ENCODE data around the gene ERLEC1. TPM values are rescaled to one million over a fixed set of nuclear protein-coding genes. Genes with fewer than 3 reads are reported as not detected.
"Not testable (repeated sequence)": the region's sequence is repeated elsewhere in the genome, so short reads cannot be mapped to it uniquely, and the experiment has no call there.

The ERLEC1 gene
- total RNA-seq, 1 donor from 2014 or later: 62.5 TPM

DNA sequence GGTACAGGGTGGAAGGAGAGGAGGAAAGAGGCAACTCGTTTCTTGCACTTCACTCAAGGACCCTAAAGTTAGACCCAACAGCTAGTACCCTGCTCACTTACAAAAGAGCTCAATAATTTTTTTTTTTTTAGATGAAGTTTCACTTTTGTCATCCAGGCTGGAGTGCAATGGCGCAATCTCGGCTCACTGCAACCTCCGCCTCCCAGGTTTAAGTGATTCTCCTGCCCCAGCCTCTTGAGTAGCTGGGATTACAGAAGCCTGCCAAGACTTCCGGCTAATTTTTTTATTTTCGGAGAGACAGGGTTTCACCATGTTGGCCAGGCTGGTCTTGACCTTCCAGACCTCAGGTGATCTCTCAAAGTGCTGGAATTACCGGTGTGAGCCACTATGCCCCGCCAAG is 4.2 kb upstream of the ERLEC1 start:
- no peak for DNase-seq

DNA sequence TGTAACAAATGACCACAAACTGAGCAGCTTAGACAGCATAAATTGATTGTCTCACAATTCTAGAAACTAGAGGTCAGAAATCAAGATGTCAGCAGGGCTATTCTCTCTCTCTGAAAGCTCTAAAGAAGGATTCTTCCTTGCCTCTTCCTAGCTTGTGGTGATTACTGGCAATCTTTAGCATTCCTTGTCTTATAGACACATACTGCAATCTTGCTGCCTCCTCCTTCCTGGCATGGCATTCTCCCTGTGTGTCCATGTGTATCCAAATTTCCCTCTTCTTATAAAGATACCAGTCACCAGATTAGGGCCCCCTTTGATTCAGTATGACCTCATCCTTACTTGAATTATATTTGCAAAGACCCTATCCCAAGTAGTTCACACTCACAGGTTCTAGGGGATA is 2.4 kb upstream of the ERLEC1 start:
- no peak for DNase-seq

DNA sequence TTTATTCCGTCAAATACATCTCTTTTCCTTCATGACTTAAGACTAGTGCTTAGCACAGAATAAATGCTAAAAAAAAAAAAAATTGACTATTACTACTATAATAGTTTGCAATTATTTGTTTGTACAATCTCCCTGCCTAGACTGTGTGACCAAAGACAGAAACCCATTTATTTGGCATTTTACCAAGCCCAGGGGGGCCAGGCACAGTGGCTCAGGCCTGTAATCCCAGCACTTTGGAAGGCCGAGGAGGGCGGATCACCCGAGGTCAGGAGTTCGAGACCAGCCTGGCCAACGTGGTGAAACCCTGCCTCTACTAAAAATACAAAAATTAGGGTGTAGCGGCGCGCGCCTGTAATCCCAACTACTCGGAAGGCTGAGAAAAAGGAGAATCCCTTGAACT is 1.5 kb upstream of the ERLEC1 start:
- no peak for DNase-seq

DNA sequence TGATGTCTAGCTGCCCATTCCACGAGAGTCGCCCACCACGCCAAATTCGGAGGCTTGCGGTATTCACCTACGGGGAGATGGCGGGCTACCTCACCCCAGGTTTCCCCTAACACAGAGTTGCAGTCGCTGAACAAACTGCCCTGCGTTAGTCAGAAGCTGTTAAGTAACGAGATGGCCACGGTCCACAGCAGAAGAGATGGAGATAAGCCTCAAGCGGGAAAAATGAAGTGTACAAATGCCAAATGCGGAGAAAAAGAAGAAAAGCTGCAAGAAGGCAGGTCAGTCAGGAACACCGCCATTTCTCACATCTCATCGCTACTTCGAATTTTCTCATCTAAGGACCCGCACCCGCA is 516 bp upstream of the ERLEC1 start:
- DNase-seq: no peak

DNA sequence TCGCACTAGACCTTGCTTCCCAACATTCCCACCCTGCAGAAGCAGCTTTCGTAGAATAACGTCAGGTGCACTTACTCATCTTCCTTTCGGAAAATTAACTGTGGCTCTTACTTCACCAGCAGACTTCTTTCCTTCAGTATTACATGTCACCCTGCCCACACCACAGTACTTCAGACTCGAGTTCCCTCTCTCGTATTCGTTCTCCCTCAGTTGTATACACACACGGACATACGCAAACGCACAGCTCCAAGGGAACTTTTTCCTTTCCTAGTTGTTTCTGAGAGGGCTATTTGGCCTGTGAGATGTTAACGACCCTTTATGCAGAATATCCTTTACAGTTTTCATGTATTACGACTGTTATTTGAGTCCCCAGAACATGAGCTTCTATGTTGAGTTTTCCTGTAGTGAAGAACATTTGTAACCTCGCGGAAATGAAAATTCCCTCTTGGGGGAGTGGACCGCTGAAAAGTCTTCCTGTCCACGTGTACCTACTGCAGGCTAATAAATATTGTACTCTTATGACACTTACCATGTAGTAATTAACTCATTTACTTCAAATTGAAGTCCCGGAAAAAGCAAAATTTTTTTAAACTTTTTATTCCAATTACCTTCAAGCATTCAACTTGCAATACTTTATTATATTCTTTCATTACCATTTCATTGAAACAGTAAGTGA is 908 bp downstream of the ERLEC1 start:
- no peak for DNase-seq

DNA sequence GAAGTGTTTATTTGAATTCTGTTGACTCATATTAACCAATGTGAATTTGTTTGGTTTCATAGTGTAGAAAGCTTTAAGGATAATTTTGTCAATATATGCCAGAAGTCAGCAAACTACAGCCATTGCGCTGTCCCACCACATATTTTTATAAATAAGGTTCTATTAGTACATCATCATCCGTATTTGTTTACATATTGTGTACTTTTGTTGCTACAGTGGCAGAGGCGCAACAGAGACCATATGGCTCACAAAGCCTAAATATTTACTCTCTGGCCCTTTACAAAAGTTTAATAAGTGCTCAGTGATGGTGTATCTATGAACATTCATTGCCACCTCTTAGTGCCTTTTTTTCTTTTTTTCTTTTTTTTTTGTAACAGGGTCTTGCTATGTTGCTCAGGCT is 6.4 kb downstream of the ERLEC1 start:
- DNase-seq: no peak

- DNase-seq: no peak
These were observed 7.0 kb downstream of the ERLEC1 start for GRCh38 chr2:53793821-53794220.

DNA sequence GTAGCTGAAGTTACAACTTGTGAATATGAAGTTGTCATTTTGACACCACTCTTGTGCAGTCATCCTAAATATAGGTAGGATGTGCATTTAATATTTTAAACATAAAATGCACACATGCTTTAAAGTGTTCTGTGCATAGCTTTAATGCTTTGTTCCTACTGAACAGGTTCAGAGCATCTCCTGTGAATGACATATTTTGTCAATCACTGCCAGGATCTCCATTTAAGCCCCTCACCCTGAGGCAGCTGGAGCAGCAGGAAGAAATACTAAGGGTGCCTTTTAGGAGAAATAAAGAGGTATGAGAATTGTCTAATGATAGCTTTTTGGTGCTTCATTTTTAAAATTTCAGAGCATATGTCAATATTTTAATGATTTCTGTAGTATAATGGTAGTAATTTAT is 14.7 kb downstream of the ERLEC1 start:
- no peak for DNase-seq

- no peak for DNase-seq
These were observed 15.8 kb downstream of the ERLEC1 start for GRCh38 chr2:53802617-53803151.

GRCh38 chr2:53811601-53812000 is 24.8 kb downstream of the ERLEC1 start:
- DNase-seq: no peak

GRCh38 chr2:53813151-53813550 is 26.3 kb downstream of the ERLEC1 start:
- DNase-seq: no peak

DNA sequence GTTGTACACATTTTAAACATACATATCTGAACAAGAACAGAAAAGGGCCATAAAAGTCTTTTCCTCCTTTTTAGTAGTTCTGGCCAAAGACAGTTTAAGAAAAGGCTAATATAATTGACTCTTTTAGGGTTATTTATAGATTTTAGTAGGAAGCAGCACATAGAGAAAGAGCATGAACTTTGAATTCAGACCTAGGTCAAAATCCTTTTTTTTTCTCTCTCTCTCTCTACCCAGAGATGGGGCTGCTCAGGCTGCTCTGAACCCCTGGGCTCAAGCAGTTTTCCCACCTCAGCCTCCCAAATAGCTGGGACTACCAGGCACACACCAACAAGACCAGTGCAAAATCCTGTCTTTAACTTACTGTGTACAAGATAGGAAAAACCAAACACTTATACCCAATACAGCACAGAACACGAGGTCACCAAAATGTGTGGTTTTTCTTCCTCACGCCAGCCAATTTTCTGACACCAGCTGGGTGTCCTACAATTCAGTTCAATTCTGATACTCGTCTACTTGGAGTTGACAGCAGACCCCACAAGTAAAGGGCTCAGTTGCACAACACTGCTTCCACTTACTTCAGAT is 32.1 kb downstream of the ERLEC1 start:
- DNase-seq: no peak

- no peak for DNase-seq
These were observed 32.8 kb downstream of the ERLEC1 start for GRCh38 chr2:53819634-53820033.

DNA sequence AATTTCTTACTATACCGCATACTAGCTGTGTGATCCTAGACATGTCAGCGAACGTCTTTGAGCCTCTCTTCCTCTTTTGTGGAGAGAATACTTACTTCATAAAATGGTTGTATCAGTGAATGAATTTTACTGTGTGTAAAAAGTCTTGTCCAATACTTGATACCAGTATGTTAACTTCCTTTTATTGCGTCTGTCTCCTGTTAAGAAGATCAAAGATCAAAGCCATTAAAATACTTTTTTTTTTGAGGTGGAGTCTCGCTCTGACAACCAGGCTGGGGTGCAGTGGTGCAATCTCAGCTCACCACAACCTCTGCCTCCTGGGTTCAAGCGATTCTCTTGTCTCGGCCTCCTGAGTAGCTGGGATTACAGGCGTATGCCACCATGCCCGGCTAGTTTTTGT is 33.2 kb downstream of the ERLEC1 start:
- DNase-seq: no peak

- no peak for DNase-seq
These were observed 33.9 kb downstream of the ERLEC1 start for GRCh38 chr2:53820711-53821110.

- no peak for DNase-seq
These were observed 35.0 kb downstream of the ERLEC1 start for GRCh38 chr2:53821810-53822209.

DNA sequence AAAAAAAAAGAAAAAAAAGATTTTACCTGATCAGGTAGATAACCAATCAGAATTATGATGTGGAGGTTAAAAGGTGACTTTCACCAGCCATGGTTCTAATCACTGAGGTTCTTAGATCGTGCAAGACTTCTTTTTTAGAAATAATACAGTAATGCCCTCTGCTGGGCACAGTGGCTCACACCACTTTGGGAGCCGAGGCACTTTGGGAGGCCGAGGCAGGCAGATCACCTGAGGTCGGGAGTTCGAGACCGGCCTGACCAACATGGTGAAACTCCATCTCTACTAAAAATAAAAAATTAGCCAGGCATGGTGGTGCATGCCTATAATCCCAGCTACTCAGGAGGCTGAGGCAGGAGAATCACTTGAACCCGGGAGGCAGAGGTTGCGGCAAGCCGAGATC is 36.8 kb downstream of the ERLEC1 start:
- DNase-seq: not testable (repeated sequence)

DNA sequence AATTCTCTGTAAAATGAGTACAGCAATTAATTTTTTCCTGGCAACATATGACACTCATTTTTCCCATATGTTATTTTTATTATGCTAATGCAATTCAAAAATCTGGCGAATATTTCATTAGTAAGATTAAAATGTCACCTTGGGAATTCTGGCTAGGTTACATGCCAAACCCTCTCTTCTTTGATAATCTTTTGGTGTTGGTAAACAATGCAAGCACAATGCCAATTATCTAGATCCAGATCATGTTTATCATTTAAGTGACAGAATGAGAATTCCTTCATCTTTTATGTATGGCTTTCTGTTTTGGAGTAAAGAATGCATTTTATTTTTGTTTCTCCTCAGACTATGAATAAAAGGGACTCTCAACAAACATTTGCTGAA is 39.2 kb downstream of the ERLEC1 start:
- no peak for DNase-seq

DNA sequence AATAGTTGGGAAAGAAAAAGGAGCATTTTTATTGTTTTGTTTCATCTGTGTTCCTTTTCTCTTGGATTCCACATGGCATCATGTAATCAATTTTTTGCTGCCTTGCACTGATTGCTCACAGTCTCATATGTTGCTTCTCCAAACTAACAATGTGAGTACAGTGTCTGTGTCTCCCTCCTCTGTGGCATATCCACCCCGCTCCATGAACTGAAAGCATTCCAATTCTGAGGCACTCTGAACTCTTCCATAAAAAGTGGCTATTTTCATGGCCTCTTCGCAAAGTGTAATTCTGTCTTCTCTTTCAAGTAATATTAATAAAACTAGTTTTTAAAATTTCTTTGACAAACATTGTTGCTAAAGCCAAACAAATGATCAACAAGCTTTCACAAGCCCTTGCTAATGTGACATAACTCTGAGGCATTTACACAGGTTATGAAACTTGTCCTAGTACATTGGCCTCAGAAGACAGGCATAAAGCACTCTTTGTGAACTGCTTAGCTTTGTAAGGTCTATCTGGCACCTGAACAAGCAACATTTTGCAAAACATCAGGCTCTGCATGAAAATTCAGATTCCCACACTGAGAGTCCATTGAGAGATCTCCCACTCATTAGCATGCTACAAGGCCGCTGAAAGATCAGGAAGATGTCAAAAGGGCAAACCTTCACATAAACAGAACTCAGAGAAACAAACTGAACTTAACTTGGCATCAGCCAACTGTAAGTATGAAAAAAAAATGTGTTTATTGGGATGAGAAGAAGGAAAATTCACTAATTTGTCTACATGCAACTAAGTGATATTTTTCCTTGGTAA is 39.9 kb downstream of the ERLEC1 start:
- no peak for DNase-seq

DNA sequence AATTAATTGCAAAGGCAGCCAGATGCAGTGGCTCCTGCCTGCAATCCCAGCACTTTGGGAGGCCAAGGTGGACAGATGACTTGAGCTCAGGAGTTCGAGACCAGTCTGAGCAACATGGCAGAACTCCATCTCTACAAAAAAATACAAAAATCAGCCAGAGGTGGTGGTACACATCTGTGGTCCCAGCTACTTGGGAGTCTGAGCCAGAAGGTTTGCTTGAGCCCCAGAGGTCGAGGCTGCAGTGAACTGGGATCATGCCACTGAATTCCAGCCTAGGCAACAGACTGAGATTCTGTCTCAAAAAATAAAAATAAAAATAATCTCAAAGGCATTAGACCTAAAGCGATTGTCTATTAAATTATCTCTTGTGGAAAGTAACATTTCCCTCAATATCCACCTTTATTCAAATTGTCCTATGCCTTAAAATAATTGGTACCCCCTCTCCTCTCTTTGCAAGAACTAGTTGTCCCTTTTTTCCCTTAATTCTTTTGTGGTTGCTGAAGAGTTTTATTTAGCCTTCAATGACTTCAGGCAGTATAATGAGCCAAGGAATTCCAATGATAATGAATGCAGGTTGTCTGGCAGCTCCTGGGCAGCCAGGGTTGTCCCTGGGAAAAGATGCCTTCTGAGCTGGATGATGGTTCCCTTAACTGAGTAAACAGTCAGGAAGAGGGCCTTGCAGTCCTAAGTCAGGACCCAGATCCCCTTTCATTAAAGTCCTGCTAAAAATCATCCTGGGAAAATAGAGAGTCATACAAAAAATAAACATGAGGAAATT is 40.7 kb downstream of the ERLEC1 start:
- DNase-seq: no peak

DNA sequence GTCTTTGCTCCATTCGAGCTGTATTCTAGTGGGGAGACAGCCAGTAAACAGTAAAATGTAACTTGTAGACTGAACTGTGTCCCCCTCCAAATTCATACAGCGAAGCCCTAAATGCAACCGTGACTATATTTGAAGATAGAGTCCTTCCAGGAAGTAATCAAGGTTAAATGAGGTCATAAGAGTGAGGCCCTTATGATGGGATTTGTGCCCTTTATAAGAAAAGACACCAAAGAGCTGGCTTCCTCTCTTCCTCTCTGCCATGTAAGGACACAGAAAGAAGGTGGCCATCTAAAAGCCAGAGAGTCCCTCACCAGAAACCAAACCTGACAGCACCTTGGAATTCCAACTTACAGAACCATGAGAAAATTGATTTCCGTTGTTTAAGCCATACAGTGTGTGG is 41.5 kb downstream of the ERLEC1 start:
- no peak for DNase-seq

GRCh38 chr2:53829273-53829979 is 42.6 kb downstream of the ERLEC1 start:
- no peak for DNase-seq
